ENCODE results near the gene SOX15. TPM values are rescaled to one million over a fixed set of nuclear protein-coding genes. Genes with fewer than 3 reads are reported as not detected.
"Not testable (repeated sequence)": the region's sequence is repeated elsewhere in the genome, so short reads cannot be mapped to it uniquely, and the experiment has no call there.

The SOX15 gene
- total RNA-seq, 6 donors from 2014 or later, result 0.63 to 1.5 (median 0.71) TPM; not detected in 3

DNA sequence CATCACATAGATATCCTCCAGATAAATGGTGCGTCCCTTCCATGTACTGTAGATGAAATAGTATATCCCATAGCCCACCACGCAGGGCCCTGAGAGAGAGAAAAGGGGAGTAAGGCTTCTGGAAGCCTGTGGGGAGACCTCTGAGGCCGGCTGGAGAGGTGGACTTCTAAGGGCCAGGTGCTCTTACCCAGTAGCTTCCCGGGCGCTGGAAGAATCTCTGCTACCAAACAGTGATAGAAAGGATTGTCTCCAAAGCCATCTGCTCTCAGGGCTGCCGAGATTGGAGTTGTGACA, 37.0 kb upstream of the SOX15 start:
- WGBS, 2 donors, result 35 to 39% methylated on average over 6 of the region's 6 CpGs

DNA sequence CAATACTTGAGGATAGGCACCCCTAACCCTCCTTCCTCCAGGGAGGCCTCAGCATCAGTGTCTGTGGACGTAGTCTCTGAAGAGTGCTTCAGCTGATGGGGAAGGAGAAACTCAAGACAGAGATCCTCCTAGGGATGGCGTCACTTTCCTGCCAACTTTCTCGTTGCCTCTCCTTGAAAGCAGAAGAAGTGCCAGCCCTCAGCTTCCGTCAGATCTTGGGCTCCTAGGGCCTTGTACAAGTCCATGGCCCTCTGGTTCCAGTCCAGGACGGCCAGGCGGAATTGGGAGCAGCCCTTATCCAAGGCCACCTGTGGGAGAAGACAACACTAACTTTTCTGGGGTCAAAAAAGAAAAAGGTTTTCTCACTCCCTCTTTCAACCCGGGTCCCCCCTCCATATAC, 36.4 kb upstream of the SOX15 start:
- 73 to 74% methylated on average over 7 of the region's 7 CpGs for WGBS, 2 donors
- Histone ChIP-seq H3K4me1 (peaks cover 9 to 20% (median 15%) of the 10 kb centered on the region in 4 donors), H3K27me3 (no peaks in the 10 kb centered on the region), H3K27ac (peak overlapping the region in 3 of 4 donors; percentile 86 to 96 (median 95)), H3K4me3 (peak overlapping the region in 1 of 4 donors; percentile 82), H3K9me3 (no peaks in the 10 kb centered on the region), H3K36me3 (peaks cover 0 to 7% (median 0%) of the 10 kb centered on the region in 4 donors)
- peak in 1 of 2 donors; percentile 51 for DNase-seq
- TF ChIP-seq POLR2A (IDR thresholded peaks at IDR 0.05), result no peak
- TF ChIP-seq POLR2AphosphoS5 (IDR thresholded peaks at IDR 0.05), result no peak
- no peak for TF ChIP-seq CTCF (IDR thresholded peaks at IDR 0.05)
- TF ChIP-seq EP300 (IDR thresholded peaks at IDR 0.05), result no peak
- ATAC-seq (ENCODE audit: low FRiP score in 2 of 2), result peak in 1 of 2 donors; percentile 7

More for the DNA sequence above, 37.0 kb upstream of the SOX15 start:
- Histone ChIP-seq H3K27ac (peak overlapping the region; percentile 86 to 96 (median 92)), H3K9me3 (no peaks in the 10 kb centered on the region), H3K36me3 (peaks cover 0 to 7% (median 0%) of the 10 kb centered on the region in 4 donors), H3K4me3 (peak overlapping the region; percentile 65 to 82 (median 76)), H3K27me3 (no peaks in the 10 kb centered on the region), H3K4me1 (peaks cover 9 to 20% (median 15%) of the 10 kb centered on the region in 4 donors)
- DNase-seq (no peak), ATAC-seq (ENCODE audit: low FRiP score in 2 of 2) (peak in 1 of 2 donors; percentile 6)
- TF ChIP-seq CTCF (IDR thresholded peaks at IDR 0.05) (no peak), POLR2AphosphoS5 (IDR thresholded peaks at IDR 0.05) (no peak), POLR2A (IDR thresholded peaks at IDR 0.05) (no peak), EP300 (IDR thresholded peaks at IDR 0.05) (no peak)

- not testable (repeated sequence) for ATAC-seq (ENCODE audit: low FRiP score in 2 of 2); DNase-seq; H3K27me3 ChIP-seq; H3K9me3 ChIP-seq; H3K36me3 ChIP-seq; H3K27ac ChIP-seq; H3K4me3 ChIP-seq
- peaks cover 9 to 20% (median 15%) of the 10 kb centered on the region in 4 donors for H3K4me1 ChIP-seq
- 95 to 97% methylated on average over 16 of the region's 16 CpGs for WGBS, 2 donors
Measured at GRCh38 chr17:7625749-7626148, 35.9 kb upstream of the SOX15 start.

GRCh38 chr17:7623661-7624060, 33.8 kb upstream of the SOX15 start:
- 85 to 89% methylated on average over 5 of the region's 5 CpGs for WGBS, 2 donors
- no peak overlapping the region for H3K27ac ChIP-seq

GRCh38 chr17:7620835-7621234, 30.9 kb upstream of the SOX15 start:
- H3K4me1 ChIP-seq, result peaks cover 0 to 2% (median 0%) of the 10 kb centered on the region in 4 donors
- H3K4me3 ChIP-seq, result no peak overlapping the region
- H3K9me3 ChIP-seq, result no peaks in the 10 kb centered on the region
- no peak overlapping the region for H3K27ac ChIP-seq
- ATAC-seq (ENCODE audit: low FRiP score in 2 of 2) (no peak), DNase-seq (no peak)
- no peak for TF ChIP-seq POLR2AphosphoS5 (IDR thresholded peaks at IDR 0.05)
- TF ChIP-seq CTCF (IDR thresholded peaks at IDR 0.05), result no peak
- TF ChIP-seq EP300 (IDR thresholded peaks at IDR 0.05), result no peak
- no peak for TF ChIP-seq POLR2A (IDR thresholded peaks at IDR 0.05)
- peaks cover 0 to 3% (median 0%) of the 10 kb centered on the region in 4 donors for H3K36me3 ChIP-seq
- 91 to 94% methylated on average over 8 of the region's 8 CpGs for WGBS, 2 donors
- H3K27me3 ChIP-seq, result no peaks in the 10 kb centered on the region

More at GRCh38 chr17:7623661-7624060, 33.8 kb upstream of the SOX15 start:
- H3K4me3 ChIP-seq, result no peak overlapping the region
- peaks cover 9 to 20% (median 15%) of the 10 kb centered on the region in 4 donors for H3K4me1 ChIP-seq
- no peak for TF ChIP-seq EP300 (IDR thresholded peaks at IDR 0.05)
- no peak for TF ChIP-seq CTCF (IDR thresholded peaks at IDR 0.05)
- no peak for TF ChIP-seq POLR2A (IDR thresholded peaks at IDR 0.05)
- no peak for TF ChIP-seq POLR2AphosphoS5 (IDR thresholded peaks at IDR 0.05)
- ATAC-seq (ENCODE audit: low FRiP score in 2 of 2), result no peak
- peaks cover 0 to 7% (median 0%) of the 10 kb centered on the region in 4 donors for H3K36me3 ChIP-seq
- H3K27me3 ChIP-seq, result no peaks in the 10 kb centered on the region
- DNase-seq, result no peak
- H3K9me3 ChIP-seq, result no peaks in the 10 kb centered on the region

All from upper lobe of left lung (tissue), 6 donors.